Natural killer cell (primary cell): Measurements from ENCODE around the gene BCAS3. TPM values are rescaled to one million over a fixed set of nuclear protein-coding genes. Genes with fewer than 3 reads are reported as not detected.

Experiments
- ATAC-seq, 3 donors: fragments of 150-1000 bp in 2 of 3; fragments of 200-7000 bp in 1 of 3; cut with Tn5 transposase; 1 replicate in 1 of 3; 2 replicates in 2 of 3; pipeline ENCODE4 v1.10.0; 2021; ENCODE audit warnings: mild to moderate bottlenecking in 2 of 3, moderate library complexity in 2 of 3
- DNase-seq, 2 donors: peaks; one replicate each; pipeline versions ENCODE4 v3.0.0 to v3.0.0-alpha.2; 2013 to 2021; ENCODE audit warnings: mixed read lengths in 1 of 2
- H3K27ac ChIP-seq: one replicate; pipeline ENCODE4 v1.5.1; 2013; ENCODE audit warnings: mild to moderate bottlenecking, low read length
- H3K27me3 ChIP-seq: one replicate; pipeline ENCODE4 v1.6.1; 2013; ENCODE audit warnings: low read length; ENCODE audit not compliant: control insufficient read depth, insufficient read depth
- H3K36me3 ChIP-seq: one replicate; pipeline ENCODE4 v1.6.1; 2013; ENCODE audit warnings: low read length; ENCODE audit not compliant: control insufficient read depth, insufficient read depth
- H3K4me1 ChIP-seq: one replicate; pipeline ENCODE4 v1.6.1; 2013; ENCODE audit warnings: low read length; ENCODE audit not compliant: control insufficient read depth, insufficient read depth
- H3K4me3 ChIP-seq: one replicate; pipeline ENCODE4 v1.5.1; 2013; ENCODE audit warnings: low read length
- H3K9me3 ChIP-seq: one replicate; pipeline ENCODE4 v1.6.1; 2013; ENCODE audit warnings: low read length; ENCODE audit not compliant: control insufficient read depth, insufficient read depth
- H3K27ac Mint-ChIP-seq, 2 donors: one replicate each; pipeline ENCODE4 v1.8.0; 2022; ENCODE audit warnings: mild to moderate bottlenecking in 2 of 2, mixed read lengths in 2 of 2, moderate library complexity in 1 of 2
- H3K27me3 Mint-ChIP-seq, 2 donors: one replicate each; pipeline ENCODE4 v1.8.0; 2022; ENCODE audit warnings: low read depth in 2 of 2, mixed read lengths in 2 of 2
- H3K36me3 Mint-ChIP-seq: one replicate; pipeline ENCODE4 v1.8.0; 2022; ENCODE audit warnings: mixed read lengths
- H3K4me1 Mint-ChIP-seq, 2 donors: one replicate each; pipeline ENCODE4 v1.8.0; 2022; ENCODE audit warnings: mixed read lengths in 2 of 2
- H3K4me3 Mint-ChIP-seq: one replicate; pipeline ENCODE4 v1.8.0; 2022; ENCODE audit warnings: mild to moderate bottlenecking, moderate library complexity, mixed read lengths
- H3K9me3 Mint-ChIP-seq, 2 donors: one replicate each; pipeline ENCODE4 v1.8.0; 2022; ENCODE audit warnings: mixed read lengths in 2 of 2
- WGBS: methylation state at CpG from one replicate; pipeline ENCODE4 v1.1.7; 2013; ENCODE audit warnings: missing lambda C conversion rate; ENCODE audit not compliant: insufficient coverage; 5-methylcytosine and 5-hydroxymethylcytosine counted together
- intact Hi-C: fragments of 100-400 bp; cut with micrococcal nuclease; formaldehyde crosslinking; loops from one replicate; pipeline ENCODE4 v1.14.2; 2022
- total RNA-seq, 4 donors: library from RNA; stranded (reverse); fragments of 120-200 nt in 1 of 4; gene quantifications; one replicate each; pipeline versions ENCODE4 v1.2.3 to v1.2.4, GENCODE V29; 2013 to 2022
- TF ChIP-seq, protein P1 (sequence below): fragments of 200-600 bp; IDR thresholded peaks from one replicate; pipeline ENCODE4 v1.8.0; 2022; ENCODE audit warnings: antibody characterized with exemption

BCAS3 gene
- total RNA-seq, 3 donors from 2014 or later (not counting 1 experiment from before 2014, with no cell fraction given): 60.5 to 87.8 (median 72.0) TPM

GRCh38 chr17:61227866-61228265 lies 550.2 kb downstream of the BCAS3 start:
- H3K4me1 ChIP-seq: peaks cover 6% of the 10 kb centered on the region
- ATAC-seq (no peak), DNase-seq (no peak)
- H3K27ac ChIP-seq: no peak overlapping the region
- TF ChIP-seq, protein P1, sequence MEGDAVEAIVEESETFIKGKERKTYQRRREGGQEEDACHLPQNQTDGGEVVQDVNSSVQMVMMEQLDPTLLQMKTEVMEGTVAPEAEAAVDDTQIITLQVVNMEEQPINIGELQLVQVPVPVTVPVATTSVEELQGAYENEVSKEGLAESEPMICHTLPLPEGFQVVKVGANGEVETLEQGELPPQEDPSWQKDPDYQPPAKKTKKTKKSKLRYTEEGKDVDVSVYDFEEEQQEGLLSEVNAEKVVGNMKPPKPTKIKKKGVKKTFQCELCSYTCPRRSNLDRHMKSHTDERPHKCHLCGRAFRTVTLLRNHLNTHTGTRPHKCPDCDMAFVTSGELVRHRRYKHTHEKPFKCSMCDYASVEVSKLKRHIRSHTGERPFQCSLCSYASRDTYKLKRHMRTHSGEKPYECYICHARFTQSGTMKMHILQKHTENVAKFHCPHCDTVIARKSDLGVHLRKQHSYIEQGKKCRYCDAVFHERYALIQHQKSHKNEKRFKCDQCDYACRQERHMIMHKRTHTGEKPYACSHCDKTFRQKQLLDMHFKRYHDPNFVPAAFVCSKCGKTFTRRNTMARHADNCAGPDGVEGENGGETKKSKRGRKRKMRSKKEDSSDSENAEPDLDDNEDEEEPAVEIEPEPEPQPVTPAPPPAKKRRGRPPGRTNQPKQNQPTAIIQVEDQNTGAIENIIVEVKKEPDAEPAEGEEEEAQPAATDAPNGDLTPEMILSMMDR: no peak
- no peaks in the 10 kb centered on the region for H3K9me3 ChIP-seq
- intact Hi-C loops: no loop called here
- Mint-ChIP-seq H3K9me3 (no peaks in the 10 kb centered on the region), H3K27ac (no peak overlapping the region), H3K4me3 (no peak overlapping the region), H3K4me1 (peaks cover 21 to 26% of the 10 kb centered on the region in 2 donors), H3K27me3 (no peaks in the 10 kb centered on the region), H3K36me3 (no peaks in the 10 kb centered on the region)
- H3K4me3 ChIP-seq: no peak overlapping the region
- no peaks in the 10 kb centered on the region for H3K36me3 ChIP-seq
- no peaks in the 10 kb centered on the region for H3K27me3 ChIP-seq

GRCh38 chr17:61230461-61230860 lies 552.8 kb downstream of the BCAS3 start:
- 92% methylated on average over 1 of the region's 2 CpGs for WGBS
- TF ChIP-seq, protein P1: no peak
- no peak overlapping the region for H3K27ac Mint-ChIP-seq
- H3K36me3 Mint-ChIP-seq: no peaks in the 10 kb centered on the region
- no peaks in the 10 kb centered on the region for H3K9me3 Mint-ChIP-seq
- no peak overlapping the region for H3K4me3 ChIP-seq
- no peak overlapping the region for H3K4me3 Mint-ChIP-seq
- H3K4me1 ChIP-seq: no peaks in the 10 kb centered on the region
- ATAC-seq: no peak
- no peak for DNase-seq
- H3K27me3 Mint-ChIP-seq: no peaks in the 10 kb centered on the region
- H3K9me3 ChIP-seq: no peaks in the 10 kb centered on the region
- no peaks in the 10 kb centered on the region for H3K36me3 ChIP-seq
- peaks cover 14 to 18% of the 10 kb centered on the region in 2 donors for H3K4me1 Mint-ChIP-seq
- intact Hi-C loops: no loop called here
- H3K27ac ChIP-seq: no peak overlapping the region
- no peaks in the 10 kb centered on the region for H3K27me3 ChIP-seq

- Histone ChIP-seq H3K27ac (no peak overlapping the region), H3K27me3 (no peaks in the 10 kb centered on the region), H3K9me3 (no peaks in the 10 kb centered on the region), H3K4me1 (no peaks in the 10 kb centered on the region), H3K36me3 (no peaks in the 10 kb centered on the region), H3K4me3 (no peak overlapping the region)
- Mint-ChIP-seq H3K4me3 (no peak overlapping the region), H3K9me3 (no peaks in the 10 kb centered on the region), H3K27ac (no peak overlapping the region), H3K27me3 (no peaks in the 10 kb centered on the region), H3K4me1 (peaks cover 14 to 18% of the 10 kb centered on the region in 2 donors), H3K36me3 (no peaks in the 10 kb centered on the region)
- 75% methylated on average over 4 of the region's 4 CpGs for WGBS
- DNase-seq: no peak
- TF ChIP-seq, protein P1: no peak
- no peak for ATAC-seq
- intact Hi-C loops: no loop called here
These were observed 553.5 kb downstream of the BCAS3 start for GRCh38 chr17:61230972-61231820.

DNA sequence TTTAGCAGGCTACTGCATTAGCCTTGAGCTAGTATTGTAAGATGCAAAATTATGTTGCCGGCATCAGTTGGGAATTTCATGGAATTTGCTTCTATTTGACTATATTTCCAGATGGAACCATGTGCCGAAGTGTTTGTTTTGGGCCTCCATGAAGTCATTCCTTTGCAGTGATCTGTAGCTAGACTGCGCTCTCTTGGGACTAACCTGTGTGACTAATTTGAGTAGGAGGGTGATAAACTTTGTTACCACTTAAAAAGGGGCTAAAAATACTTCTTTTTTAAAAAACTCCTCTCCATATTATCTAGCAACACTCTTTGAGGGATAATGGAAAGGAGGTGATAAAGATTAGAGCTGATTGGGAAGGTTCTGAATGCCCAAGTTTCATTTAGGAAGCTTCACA lies 555.2 kb downstream of the BCAS3 start:
- Mint-ChIP-seq H3K27ac (no peak overlapping the region), H3K4me3 (no peak overlapping the region), H3K9me3 (no peaks in the 10 kb centered on the region), H3K27me3 (no peaks in the 10 kb centered on the region), H3K4me1 (peaks cover 14 to 18% of the 10 kb centered on the region in 2 donors), H3K36me3 (no peaks in the 10 kb centered on the region)
- Histone ChIP-seq H3K27me3 (no peaks in the 10 kb centered on the region), H3K36me3 (no peaks in the 10 kb centered on the region), H3K4me3 (no peak overlapping the region), H3K27ac (no peak overlapping the region), H3K4me1 (no peaks in the 10 kb centered on the region), H3K9me3 (peaks cover 4% of the 10 kb centered on the region)
- intact Hi-C loops: no loop called here
- no peak for DNase-seq
- TF ChIP-seq, protein P1: no peak
- no peak for ATAC-seq
- WGBS: 97% methylated on average over 2 of the region's 3 CpGs
